Epithelial cell of prostate (primary cell): ENCODE data around the gene CEACAM19.
"Not testable (repeated sequence)": the region's sequence is repeated elsewhere in the genome, so short reads cannot be mapped to it uniquely, and the experiment has no call there.

Source experiments
- DNase-seq: peaks from one replicate; pipeline ENCODE4 v3.0.0-alpha.2; 2011; ENCODE audit warnings: low read depth, low spot score
- H3K27ac ChIP-seq: fragments of 450-650 bp; 2 replicates; pipeline ENCODE4 v1.5.1; 2017; ENCODE audit warnings: mild to moderate bottlenecking

The CEACAM19 gene

DNA sequence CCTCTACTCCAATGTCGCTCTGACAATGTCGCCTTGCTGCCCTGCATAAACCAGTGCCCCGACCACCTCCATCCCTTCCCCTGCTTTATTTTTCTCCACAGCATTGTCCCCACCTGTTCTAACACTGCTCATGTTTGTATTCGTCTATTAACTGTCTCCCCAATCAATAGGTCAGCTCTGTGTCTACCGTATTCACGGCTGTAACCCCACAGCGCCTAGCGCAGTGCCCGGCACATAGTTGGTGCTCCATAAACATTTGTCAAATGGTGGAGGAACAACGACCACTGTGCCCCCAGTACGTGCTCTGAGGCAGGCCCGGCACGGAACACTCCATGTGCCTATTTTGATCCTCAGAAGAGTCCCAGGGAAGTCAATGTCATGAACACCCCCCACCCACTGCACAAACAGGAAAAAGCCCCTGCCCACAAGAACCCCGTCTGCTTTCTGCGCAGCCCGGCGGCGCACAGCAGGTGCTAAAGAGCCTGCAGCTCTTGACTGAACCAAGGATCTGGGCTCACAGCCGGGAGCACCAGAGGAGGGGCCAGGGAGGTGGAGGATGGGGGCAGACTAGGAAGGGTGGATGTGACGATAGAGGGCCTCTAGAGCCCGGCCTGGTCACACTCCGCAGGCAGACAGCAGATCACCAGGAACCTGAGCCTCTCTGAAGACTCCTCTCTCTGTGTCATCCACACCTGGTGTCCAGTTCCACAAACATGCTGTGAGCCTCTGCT, 25.8 kb downstream of the CEACAM19 start:
- no peak overlapping the region for H3K27ac ChIP-seq
- no peak for DNase-seq

DNA sequence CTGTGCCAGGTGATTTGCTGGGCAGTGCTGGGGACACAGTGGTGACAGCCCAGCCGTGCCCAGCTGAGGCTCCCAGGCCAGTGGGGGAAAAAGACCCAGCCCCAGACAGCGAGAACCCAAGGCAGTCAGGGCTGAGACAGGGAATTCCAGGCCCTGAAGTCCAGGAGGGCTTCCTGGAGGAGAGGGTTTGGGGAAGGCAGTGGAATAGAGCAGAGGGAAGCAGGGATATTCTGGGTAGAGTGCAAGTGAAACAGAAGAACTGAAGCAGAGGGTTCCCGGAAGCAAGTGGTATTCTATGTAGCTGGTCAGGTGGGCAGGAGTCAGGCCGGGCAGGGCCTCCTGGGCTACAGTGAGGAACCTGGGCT, 26.4 kb downstream of the CEACAM19 start:
- H3K27ac ChIP-seq, result no peak overlapping the region
- DNase-seq, result no peak

DNA sequence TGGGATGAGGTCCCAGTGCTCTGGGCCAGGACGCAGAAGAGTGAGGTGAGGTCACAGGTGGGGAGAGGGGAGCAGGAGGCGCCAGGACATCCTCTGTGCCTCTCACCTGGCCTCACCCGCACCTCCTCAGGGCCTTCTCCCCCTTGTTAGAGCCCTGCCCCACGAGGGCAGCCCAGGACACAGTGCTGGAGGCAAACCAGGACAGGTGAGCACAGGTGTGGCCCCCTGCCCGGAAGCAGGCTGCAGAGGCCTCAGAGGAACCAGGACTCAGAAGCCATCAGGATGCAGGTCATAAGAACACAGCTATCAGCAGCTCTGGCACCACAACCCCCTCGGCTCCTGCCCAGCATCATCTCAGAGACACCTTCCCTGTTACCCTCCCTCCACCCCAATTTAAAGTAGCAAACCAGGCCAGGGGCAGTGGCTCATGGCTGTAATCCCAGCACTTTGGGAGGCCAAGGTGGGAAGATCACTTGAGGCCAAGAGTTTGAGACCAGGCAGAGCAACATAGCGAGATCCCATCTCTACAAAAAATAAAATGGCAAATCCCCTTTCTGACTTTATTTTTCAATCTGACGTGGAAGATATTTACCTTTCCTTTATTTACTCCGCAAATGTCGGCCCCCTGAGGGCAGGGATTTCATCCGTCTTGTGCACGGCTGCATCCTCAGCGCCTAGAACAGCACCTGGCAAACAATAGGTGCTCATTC, 27.4 kb downstream of the CEACAM19 start, which contains the start of gene CEACAM16:
Gene CEACAM16, plus strand, starts transcription at position 660 of the 710 bp plus-strand sequence. CDS start 2,306 bp downstream, outside the sequence.
- DNase-seq, result no peak
- H3K27ac ChIP-seq, result no peak within 1 kb of the TSS

DNA sequence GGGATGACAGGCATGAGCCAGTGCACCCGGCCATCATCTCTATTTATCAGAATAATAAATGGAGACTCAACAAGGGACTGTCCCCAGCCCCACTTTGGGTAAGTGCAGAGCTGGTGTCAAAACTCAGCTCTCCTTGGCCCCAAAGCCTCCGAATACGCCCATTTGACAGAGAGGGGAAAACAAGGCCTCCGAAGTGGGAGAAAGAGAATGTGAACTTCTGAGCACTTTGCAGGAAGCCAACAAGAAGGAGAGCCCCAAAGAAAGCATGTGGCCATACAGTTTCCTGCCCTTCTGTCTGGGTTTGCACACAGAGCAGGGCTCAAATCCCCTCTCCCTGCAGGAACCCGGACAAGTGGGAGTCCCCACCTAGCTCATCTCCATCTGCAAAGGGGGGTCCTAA, 29.3 kb downstream of the CEACAM19 start:
- DNase-seq, result no peak
- no peak overlapping the region for H3K27ac ChIP-seq

DNA sequence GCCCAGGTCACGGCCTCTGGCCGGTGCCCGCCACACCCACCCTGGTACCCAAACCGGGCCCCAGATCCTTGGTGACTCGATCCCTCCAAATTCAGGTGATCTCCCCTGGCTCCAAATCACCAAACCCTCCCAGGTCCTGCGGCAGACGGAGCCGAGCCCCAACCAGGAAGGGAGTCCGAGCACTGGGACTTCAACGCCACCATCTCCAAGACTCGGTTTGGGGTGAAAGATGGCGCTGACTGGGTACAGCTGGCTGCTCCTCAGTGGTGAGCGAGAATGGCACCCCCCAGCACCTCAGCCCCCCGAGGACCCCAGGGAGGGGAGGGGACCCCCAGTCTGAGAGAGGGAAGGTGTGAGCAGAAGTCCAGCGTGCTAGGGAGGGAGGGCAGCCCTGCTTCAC, 29.9 kb downstream of the CEACAM19 start:
- no peak for DNase-seq
- H3K27ac ChIP-seq, result no peak overlapping the region

DNA sequence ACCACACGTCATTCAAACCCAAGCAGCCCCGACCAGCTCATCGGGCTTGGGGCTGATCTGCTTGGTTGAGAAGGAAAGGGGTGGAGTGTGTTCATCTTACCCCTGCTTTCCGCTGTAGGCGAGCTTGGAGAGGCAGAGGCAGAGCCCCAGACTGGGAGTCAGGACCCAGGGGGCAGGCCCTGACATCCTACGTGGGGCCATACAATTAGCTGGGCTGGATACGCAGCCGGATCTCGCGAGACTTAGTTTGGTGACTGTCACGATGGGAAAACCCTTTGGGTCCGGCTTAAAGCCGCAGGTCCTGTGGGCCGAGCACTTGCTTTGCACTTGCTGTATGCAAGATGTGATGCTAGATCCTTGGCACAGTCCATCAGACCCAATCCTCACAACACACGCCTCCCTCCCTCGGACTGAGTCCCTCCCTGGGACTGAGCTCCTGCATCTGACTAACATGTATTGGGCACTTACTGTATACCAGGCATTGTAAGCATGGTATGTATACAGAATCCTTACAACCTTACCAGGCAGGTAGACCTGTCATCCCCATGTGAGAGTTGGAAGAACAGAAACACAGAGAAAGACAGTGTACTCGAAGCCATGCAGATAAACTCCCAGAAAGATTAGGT, 31.4 kb downstream of the CEACAM19 start:
- no peak for DNase-seq
- H3K27ac ChIP-seq, result no peak overlapping the region

DNA sequence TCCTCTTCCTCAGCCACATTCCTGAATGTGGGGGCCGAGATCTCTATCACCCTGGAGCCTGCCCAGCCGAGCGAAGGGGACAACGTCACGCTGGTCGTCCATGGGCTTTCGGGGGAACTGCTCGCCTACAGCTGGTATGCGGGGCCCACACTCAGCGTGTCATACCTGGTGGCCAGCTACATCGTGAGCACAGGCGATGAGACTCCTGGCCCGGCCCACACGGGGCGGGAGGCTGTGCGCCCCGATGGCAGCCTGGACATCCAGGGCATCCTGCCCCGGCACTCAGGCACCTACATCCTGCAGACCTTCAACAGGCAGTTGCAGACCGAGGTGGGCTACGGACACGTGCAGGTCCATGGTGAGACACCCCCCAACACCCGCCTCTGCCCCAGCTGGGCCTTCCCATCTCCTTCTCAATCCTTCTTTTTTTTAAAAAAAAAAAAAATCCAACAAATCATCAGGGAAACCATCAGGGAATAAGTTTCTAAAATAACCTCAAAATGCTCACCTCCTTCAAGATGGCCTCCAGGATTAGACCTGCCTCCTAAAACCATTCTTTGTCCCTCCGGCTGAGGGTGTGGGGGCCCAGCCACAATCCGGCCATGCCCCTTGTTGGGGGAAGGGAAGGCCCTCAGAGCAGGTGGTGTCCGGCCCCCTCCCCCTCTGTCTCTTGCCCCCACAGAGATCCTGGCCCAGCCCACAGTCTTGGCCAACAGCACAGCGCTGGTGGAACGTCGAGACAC, 32.2 kb downstream of the CEACAM19 start:
- DNase-seq, result no peak

DNA sequence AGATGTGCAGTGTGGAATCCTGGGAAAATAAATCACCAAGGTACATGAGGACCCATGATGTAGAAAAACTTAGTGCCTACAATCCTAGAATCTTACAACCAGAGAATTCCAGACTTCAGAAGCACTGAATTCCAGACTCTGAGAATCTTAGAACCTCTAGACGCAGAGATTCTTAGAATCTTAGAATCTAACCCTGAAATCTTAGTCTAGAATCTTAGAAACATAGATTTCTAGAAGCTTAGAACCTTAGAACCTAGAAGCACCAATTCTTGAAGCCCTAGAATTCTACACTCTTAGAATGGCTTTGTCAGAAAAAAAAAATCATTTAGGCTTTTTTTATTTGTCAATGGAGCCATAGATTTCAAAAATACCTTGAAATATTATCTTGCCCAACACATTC, 33.7 kb downstream of the CEACAM19 start:
- H3K27ac ChIP-seq, result no peak overlapping the region
- no peak for DNase-seq

More for the DNA sequence above, 32.2 kb downstream of the CEACAM19 start:
- H3K27ac ChIP-seq, result no peak overlapping the region

DNA sequence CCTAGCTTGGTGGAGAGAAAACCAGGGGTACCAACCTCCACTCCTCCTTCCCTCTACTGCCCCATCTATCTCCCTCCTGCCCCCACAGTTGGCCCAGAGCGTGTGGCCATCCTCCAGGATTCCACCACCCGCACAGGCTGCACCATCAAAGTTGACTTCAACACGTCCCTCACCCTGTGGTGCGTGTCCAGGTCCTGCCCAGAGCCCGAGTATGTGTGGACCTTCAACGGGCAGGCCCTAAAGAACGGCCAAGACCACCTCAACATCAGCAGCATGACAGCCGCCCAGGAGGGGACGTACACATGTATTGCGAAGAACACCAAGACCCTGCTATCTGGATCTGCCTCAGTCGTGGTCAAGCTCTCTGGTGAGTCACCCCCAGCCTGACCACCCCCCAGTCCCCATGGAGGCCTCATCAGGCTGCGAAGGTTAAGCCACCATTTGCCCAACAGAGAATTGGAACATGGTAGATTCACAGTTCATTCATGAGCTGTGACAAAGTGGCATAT, 34.3 kb downstream of the CEACAM19 start:
- H3K27ac ChIP-seq, result no peak overlapping the region
- no peak for DNase-seq

DNA sequence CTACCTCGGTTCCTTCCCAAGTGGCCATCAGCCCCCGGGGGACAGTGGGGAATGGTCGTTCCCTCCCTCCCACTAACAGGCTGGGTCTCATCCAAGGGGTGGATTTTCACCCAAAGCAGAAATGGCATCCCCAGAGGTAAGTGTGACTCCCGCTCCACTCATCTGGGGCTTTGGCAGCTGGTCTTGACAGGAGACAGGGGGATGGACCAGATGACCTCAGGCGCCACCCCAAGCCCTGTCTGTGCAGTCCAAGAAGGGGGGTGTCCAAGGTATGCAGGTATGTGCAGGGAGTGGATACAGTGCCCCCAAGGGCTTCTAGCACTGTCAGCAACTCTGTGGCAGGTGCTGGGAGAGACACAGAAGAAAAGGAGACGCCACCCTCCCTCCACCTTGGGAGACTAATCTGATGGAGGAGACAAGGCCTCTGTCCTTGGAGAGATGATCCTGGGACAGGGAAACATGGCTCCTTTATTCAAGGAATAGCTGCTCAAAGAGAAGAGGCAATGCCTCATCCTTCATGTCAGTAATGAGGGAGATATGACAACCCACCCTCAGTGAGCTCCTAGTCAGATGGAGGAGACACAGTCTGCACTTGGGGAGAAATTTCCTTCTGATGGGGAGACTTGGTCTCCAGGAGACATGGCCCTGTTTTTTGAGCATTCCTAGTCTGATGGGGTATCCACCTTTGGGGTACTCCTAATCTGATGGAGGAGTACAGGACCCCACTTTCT, 35.4 kb downstream of the CEACAM19 start:
- DNase-seq, result no peak
- H3K27ac ChIP-seq, result no peak overlapping the region

DNA sequence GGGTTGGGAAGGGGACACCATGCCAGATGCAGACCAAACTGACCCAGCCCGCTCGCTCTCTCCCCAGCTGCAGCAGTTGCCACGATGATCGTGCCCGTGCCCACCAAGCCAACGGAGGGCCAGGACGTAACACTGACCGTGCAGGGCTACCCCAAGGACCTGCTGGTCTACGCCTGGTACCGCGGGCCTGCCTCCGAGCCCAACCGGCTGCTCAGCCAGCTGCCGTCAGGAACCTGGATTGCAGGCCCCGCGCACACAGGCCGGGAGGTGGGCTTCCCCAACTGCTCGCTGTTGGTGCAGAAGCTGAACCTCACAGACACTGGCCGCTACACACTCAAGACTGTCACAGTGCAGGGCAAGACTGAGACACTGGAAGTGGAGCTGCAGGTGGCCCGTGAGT, 36.5 kb downstream of the CEACAM19 start:
- no peak for DNase-seq
- no peak overlapping the region for H3K27ac ChIP-seq

DNA sequence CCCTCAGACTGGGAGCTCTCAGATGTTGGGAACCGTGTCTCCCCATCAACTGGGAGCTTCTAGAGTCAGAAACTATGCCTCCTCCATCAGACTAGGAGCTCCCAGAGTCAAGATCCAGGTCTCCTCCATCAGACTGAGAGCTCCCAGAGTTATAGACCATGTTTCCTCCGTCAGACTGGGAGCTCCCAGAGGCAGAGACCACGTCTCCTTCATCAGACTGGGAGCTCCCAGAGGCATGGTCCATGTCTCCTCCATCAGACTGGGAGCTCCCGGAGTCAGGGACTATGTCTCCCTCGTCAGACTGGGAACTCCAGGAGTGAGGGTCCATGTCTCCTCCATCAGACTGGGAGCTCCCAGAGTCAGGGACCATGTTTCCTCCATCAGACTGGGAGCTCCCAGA, 37.7 kb downstream of the CEACAM19 start:
- DNase-seq, result no peak
- no peak overlapping the region for H3K27ac ChIP-seq

DNA sequence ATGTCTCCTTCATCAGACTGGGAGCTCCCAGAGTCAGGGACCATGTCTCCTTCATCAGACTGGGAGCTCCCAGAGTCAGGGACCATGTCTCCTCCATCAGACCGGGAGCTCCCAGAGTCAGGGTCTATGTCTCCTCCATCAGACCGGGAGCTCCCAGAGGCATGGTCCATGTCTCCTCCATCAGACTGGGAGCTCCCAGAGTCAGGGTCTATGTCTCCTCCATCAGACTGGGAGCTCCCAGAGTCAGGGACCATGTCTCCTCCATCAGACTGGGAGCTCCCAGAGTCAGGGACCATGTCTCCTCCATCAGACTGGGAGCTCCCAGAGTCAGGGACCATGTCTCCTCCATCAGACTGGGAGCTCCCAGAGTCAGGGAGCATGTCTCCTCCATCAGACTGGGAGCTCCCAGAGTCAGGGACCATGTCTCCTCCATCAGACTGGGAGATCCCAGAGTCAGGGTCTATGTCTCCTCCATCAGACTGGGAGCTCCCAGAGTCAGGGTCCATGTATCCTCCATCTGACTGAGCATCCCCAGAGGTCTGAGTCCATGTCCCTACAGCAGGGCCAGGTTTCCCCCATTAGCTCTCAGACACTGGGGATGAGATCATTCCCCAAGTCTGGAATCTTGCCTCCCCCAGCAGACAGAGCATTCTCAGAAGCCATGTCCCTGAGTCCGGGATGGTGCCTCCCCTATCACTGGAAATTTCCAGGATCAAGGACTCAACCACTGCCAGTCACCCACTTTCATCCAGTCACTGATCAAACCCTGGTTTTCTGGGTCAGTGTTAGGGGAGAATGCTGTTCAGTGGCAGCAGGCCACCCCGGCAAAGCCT, 38.4 kb downstream of the CEACAM19 start:
- not testable (repeated sequence) for H3K27ac ChIP-seq, DNase-seq

DNA sequence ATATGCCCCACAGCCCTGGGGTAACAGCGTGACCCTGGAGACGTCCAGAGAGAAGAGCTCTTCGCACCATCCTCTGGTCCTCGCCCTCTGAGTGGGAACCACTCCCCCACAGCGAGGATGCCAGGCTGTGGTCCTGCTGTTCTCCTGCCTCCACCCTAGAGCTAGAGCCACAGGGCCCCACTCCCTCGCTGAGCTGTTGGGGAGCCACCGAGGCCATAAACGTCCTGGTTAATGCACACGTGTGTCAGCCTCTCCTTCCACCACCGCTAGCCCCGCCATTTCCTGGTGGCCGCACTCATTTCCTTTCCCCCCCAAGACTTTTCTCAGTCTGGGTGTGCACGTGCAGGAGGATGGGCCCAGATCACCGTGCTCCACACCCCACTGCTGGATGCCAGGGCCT, 39.2 kb downstream of the CEACAM19 start:
- no peak for DNase-seq
- no peak overlapping the region for H3K27ac ChIP-seq

DNA sequence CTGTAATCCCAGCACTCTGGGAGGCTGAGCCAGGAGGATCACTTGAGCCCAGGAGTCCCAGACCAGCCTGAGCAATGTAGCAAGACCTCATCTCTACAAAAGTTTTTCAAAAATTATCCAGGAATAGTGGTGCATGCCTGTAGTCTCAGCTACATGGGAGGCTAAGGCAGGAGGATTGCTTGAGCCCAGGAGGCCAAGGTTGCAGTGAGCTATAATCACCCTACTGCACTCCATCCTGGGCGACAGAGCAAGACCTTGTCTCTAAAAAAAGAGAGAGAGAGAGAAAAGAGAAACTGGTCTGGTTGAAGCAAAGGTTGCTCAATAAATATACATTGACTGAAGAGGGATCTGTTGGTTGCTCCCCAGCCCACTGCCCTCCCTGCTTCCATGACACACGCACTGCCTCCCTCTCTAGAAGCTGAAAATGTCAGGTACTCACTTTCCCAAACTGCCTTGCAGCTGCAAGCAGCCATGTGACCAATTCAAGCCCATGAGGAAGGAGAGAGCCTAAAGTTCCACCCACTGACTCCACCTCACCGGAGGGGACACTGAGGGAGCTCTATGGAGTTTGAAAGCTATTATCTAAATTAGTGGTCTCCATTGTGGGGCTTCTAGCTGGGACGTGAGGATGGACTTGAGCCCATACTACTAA, 41.7 kb downstream of the CEACAM19 start:
- no peak overlapping the region for H3K27ac ChIP-seq
- no peak for DNase-seq

DNA sequence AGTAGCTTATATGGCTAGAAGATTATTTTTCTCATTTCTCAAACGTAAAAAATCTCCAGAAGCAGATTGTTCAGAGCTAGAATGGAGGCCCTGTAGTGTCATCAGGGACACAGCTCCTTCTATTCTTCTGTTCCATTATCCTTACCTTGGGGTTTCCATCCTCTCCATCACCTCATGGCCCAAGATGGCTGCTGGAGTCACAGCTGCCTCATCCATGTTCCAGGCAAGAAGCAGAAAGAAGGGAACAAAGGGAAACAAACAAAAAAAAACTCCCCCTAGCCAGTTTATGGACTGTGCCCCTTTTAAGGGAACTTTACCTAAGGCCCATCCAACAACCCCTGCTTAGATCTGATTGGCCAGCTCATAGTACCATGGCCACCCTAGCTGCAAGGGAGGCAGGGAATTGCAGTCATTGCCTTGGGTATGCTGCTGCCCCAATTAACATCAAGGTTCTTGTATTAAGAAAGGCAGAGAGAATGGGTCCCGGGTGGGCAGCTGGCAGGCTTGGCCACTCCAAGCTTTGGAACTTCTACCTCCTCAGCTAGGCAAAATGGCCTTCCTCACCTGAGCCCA, 43.4 kb downstream of the CEACAM19 start:
- no peak overlapping the region for H3K27ac ChIP-seq
- no peak for DNase-seq

DNA sequence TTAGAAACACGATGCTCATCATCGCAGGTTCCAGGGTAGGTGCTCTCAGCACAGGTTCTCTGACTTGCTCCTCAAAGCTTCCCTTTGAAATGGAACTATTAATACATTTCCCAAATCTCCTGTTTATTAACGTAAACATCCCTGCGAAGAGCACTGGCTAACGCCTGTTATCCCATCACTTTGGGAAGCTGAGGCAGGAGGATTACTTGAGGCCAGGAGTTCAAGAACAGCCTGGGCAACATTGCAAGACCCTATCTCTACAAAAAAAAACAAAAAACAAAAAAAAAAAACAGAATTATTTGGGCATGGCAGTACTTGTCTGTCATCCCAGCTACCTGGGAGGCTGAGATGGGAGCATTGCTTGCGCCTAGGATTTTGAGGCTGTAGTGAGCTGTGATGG, 46.3 kb downstream of the CEACAM19 start:
- H3K27ac ChIP-seq, result no peak overlapping the region
- DNase-seq, result no peak
